ENCODE measurements around the gene TAF6.

TAF6 gene

DNA sequence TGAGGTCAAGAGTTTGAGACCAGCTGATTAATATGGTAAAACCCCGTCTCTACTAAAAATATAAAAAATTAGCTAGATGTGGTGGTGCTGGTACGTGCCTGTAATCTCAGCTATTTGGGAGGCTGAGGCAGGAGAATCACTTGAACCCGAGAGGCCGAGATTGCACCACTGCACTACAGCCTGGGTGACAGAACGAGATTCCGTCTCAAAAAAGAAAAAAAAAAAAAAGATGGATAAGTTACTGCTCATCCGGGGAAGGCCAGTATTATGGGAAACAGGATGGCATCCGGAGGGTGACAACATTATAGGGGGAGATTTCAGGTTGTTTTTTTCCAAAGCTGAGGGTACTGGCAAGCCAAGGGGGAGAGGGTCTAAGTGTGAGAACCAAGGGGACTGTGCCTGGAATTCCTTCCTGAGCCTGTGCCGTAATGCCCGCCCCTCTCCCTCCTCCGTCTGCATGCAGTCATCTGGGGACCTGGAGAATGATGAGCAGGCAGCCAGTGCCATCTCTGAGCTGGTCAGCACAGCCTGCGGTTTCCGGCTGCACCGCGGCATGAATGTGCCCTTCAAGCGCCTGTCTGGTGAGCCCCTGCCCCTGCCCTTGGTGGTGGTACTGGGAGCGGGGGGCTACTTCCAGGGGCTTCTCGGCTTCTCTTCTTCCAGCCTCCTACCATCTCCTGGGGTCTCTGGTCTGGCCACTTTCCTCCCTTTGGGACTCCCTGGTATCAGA is 33.9 kb upstream of the TAF6 start:
- no peak for TF ChIP-seq CTCF (IDR thresholded peaks at IDR 0.05)

DNA sequence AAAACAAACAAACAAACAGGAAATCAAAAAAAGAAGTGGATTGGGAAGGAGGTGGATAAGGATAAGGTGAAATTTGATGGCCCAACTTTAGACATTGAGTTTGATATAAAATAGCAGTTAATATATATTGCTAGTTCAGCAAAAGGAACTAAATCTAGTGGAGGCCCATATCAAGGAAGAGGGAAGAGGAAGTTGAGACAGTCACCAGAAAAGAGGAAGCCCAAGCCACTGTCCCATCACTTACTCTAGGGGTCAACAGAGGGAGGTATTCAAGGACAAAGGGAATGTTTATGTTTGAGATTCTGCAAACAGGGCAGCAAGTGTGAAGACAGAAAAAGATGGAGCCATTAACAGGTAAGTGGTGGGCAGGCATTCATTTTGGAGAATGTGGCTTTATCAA is 33.2 kb upstream of the TAF6 start:
- no peak overlapping the region for H3K9ac ChIP-seq
- H3K27me3 ChIP-seq (ENCODE audit: control insufficient read depth, insufficient read depth, low read length) = no peaks in the 10 kb centered on the region

More for the DNA sequence above, 33.9 kb upstream of the TAF6 start:
- Histone ChIP-seq H3K4me1 (peaks cover 8% of the 10 kb centered on the region), H3K27me3 (ENCODE audit: control insufficient read depth, insufficient read depth, low read length) (no peaks in the 10 kb centered on the region), H3K9ac (no peak overlapping the region), H3K4me2 (ENCODE audit: low read length) (no peak overlapping the region), H3K9me3 (ENCODE audit: control insufficient read depth, low read length) (no peaks in the 10 kb centered on the region), H3K36me3 (ENCODE audit: control insufficient read depth, insufficient read depth, low read length) (no peaks in the 10 kb centered on the region), H2AFZ (no peak overlapping the region), H3K27ac (no peak overlapping the region), H3K79me2 (peaks cover 6% of the 10 kb centered on the region), H3K4me3 (ENCODE audit: low read depth, low read length) (no peak overlapping the region)

DNA sequence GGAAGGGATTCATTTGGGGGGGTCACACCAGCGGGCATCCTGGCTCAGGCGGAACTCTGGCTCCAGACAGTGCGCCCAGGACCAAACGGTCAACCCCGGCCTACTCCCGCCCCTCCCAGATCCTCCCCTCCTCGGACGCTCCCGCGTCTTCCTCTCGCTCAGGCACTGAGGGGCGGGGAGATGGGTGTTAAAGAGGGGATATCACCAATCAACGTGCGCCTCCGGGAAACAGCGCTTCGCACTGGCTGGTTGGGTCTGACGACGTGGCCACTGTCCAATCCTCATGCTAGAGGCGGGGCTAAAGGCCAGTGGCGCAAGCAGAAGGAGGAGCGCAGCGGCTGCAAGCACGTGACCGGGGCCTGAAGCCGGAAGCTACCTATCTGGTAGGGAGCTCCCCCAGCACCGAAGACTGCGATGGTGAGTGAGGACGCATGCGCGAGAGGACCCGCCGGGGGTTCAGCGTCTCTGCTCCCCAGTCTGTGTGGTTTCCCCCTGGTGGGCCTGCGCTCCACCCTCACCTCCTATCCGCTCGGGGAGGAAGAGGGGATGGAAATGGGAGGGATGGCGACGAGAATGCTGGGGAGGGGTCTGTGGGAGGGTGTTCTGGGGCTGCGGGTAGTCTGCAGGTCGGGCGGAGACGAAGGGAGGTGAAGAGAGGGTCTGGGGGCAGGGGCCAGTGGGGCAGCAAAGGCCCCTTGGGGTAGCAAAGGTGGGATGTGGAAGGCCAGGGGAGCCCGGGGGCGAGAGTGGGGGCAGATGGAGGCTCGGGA is 29.6 kb upstream of the TAF6 start, which contains the start of gene LAMTOR4:
Gene LAMTOR4, plus strand, starts transcription at position 360 of the 770 bp plus-strand sequence. Its CDS starts 55 bp downstream, at position 415.
- TF ChIP-seq CTCF (IDR thresholded peaks at IDR 0.05) = no peak
- peaks cover 2% of the 10 kb centered on the region for H3K4me1 ChIP-seq

More for the DNA sequence above, 33.2 kb upstream of the TAF6 start:
- Histone ChIP-seq H2AFZ (no peak overlapping the region), H3K27ac (no peak overlapping the region), H3K4me2 (ENCODE audit: low read length) (no peak overlapping the region), H3K4me1 (peaks cover 7% of the 10 kb centered on the region), H3K4me3 (ENCODE audit: low read depth, low read length) (no peak overlapping the region), H3K79me2 (peaks cover 6% of the 10 kb centered on the region), H3K36me3 (ENCODE audit: control insufficient read depth, insufficient read depth, low read length) (no peaks in the 10 kb centered on the region), H3K9me3 (ENCODE audit: control insufficient read depth, low read length) (no peaks in the 10 kb centered on the region)
- TF ChIP-seq CTCF (IDR thresholded peaks at IDR 0.05) = no peak

DNA sequence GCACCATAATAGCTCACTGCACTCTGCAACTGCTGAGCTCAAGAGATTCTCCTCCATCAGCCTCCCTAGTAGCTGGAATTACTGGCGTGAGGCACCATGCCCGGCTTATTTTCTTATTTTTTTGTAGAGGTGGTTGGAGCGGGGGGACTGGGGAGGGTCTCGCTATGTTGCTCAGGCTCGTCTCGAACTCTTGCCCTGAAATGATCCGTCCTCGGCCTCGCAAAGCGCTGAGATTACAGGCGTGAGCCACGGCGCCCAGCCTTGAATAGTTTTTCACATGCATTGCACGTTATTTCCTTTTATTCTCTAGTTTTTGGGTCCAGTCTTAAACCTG is 29.0 kb upstream of the TAF6 start:
- TF ChIP-seq CTCF (IDR thresholded peaks at IDR 0.05) = no peak
- H3K36me3 ChIP-seq (ENCODE audit: control insufficient read depth, insufficient read depth, low read length) = no peaks in the 10 kb centered on the region
- H3K27ac ChIP-seq = peak overlapping the region; percentile 83
- H3K4me3 ChIP-seq (ENCODE audit: low read depth, low read length) = peak overlapping the region; percentile 97
- H3K27me3 ChIP-seq (ENCODE audit: control insufficient read depth, insufficient read depth, low read length) = no peaks in the 10 kb centered on the region
- no peak overlapping the region for H3K9ac ChIP-seq
- H3K4me1 ChIP-seq = peaks cover 2% of the 10 kb centered on the region
- H2AFZ ChIP-seq = peak overlapping the region; percentile 78
- peaks cover 6% of the 10 kb centered on the region for H3K79me2 ChIP-seq
- H3K4me2 ChIP-seq (ENCODE audit: low read length) = peak overlapping the region; percentile 69
- H3K9me3 ChIP-seq (ENCODE audit: control insufficient read depth, low read length) = no peaks in the 10 kb centered on the region

More for the DNA sequence above, 29.6 kb upstream of the TAF6 start, which contains the start of gene LAMTOR4:
- peak within 1 kb of the TSS; percentile 97 for H3K4me3 ChIP-seq (ENCODE audit: low read depth, low read length)
- no peaks in the 10 kb centered on the region for H3K36me3 ChIP-seq (ENCODE audit: control insufficient read depth, insufficient read depth, low read length)
- peak within 1 kb of the TSS; percentile 97 for H3K4me2 ChIP-seq (ENCODE audit: low read length)
- peak within 1 kb of the TSS; percentile 78 for H2AFZ ChIP-seq
- H3K9ac ChIP-seq = peak within 1 kb of the TSS; percentile 75
- peak within 1 kb of the TSS; percentile 83 for H3K27ac ChIP-seq
- no peaks in the 10 kb centered on the region for H3K27me3 ChIP-seq (ENCODE audit: control insufficient read depth, insufficient read depth, low read length)
- no peaks in the 10 kb centered on the region for H3K9me3 ChIP-seq (ENCODE audit: control insufficient read depth, low read length)
- peaks cover 6% of the 10 kb centered on the region for H3K79me2 ChIP-seq
